AG08396 (cell line): ENCODE data around the gene KLF1.
A peak's percentile ranks its signal among the peaks of the same experiment; 100 is the strongest.
"Not testable (repeated sequence)": the region's sequence is repeated elsewhere in the genome, so short reads cannot be mapped to it uniquely, and the experiment has no call there.

ENCODE experiments used
- DNase-seq: peaks from one replicate; pipeline ENCODE4 v3.0.0; 2012; ENCODE audit warnings: low spot score, mixed read lengths

The KLF1 gene

DNA sequence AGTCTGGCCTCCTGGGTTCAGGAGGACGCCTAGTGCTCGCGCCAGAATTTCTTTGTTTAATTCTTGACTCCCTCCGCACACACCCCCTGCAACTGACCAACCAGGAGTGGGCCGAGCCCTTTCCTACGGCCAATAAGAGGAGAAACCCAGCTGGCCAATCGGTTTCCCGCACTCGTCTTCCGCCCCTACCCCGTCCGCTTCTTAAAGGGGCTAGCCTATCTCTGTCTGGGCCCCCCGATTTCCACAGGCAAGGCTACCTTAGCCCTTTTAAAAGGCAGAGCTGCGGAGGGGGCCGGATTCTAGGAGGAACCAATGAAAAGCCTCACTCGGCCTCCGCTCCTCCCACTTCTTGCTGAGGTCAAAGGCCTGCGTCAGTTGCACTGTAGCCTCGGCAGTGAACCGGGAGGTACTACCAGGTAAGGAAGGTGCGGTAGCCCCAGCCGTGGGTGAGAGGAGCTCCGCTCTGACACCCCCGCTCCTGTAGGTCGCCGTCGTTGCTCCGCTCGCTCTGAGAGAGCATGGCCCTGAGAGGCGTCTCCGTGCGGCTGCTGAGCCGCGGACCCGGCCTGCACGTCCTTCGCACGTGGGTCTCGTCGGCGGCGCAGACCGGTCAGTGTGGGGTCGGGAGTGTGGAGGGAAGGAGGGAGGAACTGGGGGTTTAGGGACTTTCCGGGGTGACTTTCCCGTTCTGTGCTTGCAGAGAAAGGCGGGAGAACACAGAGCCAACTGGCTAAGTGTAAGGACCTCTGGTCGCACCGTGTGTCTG is 4.0 kb upstream of the KLF1 start, which contains the start of gene GCDH:
Gene GCDH, plus strand, starts transcription at position 374 of the 766 bp plus-strand sequence. Its CDS starts 145 bp downstream, at position 519.
- peak; percentile 99 for DNase-seq

DNA sequence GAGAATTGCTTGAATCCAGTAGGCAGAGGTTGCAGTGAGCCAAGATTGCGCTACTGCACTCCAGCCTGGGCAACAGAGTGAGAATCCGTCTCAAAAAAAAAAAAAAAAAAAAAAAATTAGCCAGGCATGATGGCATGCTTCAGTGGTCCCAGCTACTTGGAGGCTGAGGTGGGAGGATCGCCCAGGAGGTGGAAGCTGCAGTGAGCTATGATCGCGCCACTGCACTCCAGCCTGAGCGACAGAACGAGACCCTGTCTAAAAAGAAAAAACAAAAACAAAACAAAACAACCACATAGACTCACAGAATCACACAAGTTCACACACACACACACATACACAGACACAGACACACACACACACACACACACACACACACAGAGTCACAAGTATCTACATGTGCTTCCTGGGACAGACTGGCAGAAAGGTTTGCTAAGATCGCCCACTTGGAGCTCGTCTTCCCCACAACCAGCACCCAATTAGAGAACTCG is 3.3 kb upstream of the KLF1 start:
- not testable (repeated sequence) for DNase-seq

DNA sequence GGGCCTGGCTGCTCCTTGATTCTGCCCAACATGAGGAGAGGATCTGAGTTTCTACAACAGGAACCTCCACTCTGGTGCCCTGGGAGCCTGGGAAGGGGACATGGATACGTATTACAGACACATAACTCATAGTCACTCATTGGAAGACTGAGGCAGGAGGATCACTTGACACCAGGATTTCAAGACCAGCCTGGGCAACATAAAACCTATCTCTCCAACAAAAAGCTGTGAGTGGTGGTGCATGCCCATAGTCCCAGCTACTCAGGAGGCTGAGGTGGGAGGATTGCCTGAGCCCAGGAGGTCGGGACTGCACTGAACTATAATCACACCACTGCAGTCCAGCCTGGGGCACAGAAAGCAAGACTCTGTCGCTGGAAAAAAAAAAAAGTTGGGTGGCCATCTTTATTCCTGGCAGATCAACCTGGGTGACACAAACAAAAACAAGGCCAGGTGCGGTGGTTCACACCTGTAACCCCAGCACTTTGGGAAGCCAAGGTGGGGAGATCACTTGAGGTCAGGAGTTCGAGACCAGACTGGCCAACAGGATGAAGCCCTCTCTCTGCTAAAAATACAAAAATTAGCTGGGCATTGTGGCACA is 1.1 kb upstream of the KLF1 start:
- no peak for DNase-seq

DNA sequence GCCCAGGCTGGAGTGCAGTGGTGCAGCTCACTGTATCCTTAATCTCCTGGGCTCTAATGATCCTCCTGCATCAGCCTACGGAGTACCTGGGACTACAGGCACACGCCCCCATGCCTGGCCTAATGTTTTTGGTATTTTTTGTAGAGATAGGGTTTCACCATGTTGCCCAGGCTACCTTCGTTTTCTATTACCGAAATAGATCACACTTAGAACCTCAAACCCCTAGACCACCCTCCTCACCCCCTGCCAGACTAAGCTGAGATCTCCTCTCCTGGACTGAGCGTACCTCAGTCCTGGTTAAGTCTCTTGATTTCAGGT is 391 bp downstream of the KLF1 start:
- no peak for DNase-seq

DNA sequence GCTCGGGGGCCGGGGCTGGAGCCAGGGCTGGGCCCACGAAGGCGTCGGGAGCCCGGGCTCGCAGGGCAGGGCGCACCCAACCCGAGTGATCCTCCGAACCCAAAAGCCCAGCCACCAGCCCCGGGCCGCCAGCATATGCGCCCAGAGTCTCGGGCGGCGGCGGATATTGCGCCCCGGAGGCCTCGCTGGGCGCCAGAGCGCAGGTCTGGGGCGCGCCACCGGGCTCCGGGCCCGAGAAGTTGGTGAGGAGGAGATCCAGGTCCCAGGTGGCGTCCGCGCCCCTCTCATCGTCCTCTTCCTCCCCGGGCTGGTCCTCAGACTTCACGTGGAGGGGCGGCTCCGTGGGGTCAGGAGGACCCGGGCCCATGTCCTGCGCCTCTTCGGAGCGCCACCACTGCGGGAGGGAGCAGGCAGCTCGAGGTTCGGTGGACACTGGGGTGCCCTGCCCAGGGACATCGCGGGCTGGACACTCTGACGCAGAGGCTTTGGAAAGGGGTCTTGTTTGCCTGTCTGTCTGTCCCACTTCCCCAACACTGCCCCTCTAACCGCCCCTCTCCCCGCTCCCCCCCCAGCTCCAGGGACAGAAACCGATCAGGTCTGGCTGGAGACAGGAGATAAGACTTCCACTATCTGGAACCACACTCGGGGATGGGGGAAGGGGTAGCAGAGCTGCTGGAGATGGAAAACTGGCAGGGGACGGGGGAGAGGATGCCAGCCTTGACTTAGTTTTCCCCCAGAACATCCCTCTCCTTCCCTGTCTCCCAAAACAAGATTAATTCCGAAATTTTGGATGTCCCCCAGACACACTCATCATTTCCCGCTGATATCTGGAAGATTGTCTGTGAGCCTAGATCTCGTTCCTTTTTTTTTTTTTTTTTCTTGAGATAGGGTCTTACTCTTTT is 1.0 kb downstream of the KLF1 start:
- DNase-seq = no peak

DNA sequence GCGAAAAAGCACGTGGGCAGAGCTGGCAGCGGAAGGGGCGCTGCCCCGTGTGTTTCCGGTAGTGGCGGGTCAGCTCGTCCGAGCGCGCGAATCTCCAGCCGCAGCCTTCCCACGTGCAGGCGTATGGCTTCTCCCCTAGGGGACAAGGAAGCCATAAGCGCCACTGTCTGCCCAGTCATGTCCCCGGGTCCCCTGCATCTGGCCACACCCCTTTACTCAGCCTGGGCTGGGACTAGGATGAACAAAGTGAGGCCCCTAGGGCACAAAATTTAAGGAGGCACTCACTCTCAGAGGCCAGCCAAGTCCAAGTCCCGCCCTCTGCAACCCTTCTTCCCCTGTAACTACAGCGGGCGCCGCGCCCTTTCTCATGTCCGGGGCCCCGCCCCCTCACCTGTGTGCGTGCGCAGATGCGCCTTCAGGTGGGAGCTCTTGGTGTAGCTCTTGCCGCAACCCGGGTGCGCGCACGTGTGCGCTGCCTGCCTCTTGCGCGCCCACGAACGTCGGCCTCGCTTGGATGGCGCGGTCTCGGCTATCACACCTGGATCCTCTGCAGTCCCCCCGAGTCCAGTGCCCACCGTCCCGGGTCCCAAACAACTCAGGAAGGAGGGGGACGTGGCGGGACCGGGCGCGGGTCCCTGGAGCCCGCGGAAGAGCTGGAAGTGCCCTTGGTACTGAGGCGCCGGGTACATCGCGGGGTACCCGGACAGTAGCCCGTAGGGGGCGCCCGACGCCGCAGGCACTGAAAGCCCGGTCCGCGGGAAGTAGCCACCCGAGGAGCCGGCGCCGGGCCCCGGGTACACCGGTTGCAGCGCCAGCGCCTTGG is 1.9 kb downstream of the KLF1 start:
- peak; percentile 74 for DNase-seq

DNA sequence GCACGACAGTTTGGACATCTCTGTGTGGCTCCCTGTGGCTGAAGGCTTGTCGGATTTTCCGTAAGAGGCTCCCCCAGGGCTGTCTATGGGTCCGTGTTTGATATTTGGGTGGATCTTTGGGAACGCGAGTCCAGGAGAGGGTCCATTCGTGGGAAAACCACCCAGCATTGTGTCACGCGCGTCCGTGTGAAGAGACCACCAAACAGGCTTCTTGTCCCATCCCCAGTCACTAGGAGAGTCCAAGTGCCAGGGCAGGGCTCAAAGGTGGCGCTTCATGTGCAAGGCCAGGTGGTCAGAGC is 2.4 kb downstream of the KLF1 start:
- DNase-seq = no peak

DNA sequence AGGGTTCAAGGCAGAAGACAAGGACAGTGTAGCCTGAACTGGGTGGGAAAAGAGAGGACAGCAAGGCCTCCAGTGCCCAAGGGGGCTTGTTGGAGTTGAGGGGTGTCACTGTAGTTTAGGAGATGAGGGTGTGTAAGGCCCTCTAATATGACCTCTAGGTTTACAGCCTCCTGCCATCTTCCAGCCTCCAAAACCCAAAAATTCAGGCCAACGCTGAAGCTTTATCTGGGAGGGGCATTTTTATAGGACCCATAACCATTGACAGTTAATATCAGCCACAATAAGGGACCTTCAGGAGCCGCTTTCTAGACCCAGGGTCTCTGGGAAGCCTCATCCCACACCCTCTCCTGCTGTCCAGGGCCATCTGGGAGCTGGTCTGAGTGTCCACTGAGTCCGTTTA is 2.8 kb downstream of the KLF1 start:
- no peak for DNase-seq

DNA sequence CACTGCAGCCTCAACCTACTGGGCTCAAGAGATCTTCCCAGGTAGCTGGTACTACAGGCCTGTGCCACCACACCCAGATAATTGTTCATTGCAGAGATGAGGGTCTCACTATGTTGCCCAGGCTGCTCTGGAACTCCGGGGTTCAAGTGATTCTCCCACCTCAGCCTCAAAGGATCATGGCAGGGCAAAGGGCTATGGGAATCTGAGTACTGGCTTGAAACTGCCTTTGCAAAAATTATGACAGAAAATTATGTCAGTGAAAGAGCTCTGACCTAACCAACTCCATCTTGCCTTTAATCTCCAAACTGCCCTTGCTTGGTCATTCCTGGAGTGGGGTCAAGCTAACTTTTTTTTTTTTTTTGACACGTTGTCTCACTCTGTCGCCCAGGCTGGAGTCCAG is 4.4 kb downstream of the KLF1 start:
- no peak for DNase-seq

DNA sequence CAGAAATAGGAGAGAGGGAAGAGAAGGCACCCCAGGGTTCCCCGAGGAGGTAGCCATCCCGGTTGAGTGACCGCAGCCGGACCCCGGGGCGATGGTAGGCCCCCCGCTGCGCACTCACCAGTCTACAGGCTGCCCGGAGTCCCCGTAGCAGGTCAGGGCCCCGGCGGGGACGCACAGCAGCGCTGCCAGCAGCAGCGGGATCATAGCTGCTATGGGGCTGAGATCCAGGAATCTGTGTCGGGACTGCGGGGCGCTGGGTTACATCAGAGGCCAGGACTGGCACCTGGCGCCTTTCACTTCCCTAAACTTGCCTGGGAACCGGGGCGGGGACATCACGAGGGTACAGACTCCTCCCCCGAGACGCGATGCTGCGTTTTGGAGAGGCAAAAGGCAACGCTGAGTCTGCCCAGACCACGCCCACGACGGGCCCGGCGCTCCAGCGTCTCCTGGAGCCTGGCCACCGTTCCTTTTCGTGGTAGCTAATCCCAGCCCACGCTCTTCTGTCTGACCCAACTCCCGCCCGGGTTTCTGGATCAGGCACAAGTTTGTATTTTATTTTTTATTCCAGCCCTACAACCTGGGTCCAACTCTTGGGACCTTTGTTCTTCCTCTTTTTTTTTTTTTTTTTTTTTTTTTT is 5.7 kb downstream of the KLF1 start, which contains the start of gene DNASE2:
Gene DNASE2, minus strand, starts transcription at position 278 of the 637 bp plus-strand sequence. Its CDS starts 74 bp downstream, at position 204.
- peak; percentile 98 for DNase-seq

DNA sequence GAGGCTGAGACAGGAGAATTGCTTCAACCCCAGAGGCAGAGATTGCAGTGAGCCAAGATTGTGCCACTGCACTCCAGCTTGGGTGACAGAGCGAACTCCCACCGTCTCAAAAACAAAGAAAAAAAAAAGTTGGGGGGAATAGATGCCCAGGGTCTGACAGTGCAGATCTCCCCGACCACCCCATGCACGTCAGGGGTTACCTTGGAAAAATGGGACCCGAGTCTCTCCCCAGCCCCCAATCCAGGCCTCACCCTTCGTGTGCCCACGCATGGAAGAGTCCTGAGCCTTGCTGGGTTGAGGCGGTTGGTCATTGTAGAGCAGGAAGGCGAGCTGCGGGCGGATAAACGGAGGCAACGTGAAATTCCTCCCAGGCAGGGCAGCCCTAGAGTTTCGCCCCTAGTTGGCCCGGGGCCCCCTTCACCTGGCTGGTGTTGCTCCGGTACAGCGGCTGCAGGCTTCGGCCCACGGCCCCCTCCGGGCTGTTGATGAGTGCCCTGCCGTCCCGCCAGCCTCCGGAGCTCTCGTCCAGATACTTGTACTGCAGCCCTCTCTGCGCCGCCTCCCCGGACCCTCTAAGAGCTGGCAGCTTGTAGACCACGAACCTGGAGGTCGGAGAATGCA is 6.3 kb downstream of the KLF1 start:
- DNase-seq = peak; percentile 49

DNA sequence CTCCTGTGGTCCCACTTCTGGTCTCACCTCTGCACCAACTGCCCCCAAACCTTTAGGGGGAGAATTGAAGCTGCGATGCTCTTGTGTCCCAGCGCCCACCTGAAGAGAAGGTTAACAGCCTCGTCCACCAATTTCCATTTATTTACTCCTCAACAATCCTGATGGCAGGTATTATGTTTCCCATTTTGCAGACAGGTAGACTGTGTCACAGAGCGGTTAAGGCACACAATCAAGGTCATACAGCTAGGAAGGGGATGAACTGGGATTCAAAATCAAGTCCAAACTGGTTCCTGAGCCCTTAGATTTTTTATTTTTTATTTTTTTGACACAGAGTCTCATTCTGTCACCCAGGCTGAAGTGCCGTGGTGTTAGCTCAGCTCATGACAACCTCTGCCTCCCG is 11.9 kb downstream of the KLF1 start:
- DNase-seq = no peak

DNA sequence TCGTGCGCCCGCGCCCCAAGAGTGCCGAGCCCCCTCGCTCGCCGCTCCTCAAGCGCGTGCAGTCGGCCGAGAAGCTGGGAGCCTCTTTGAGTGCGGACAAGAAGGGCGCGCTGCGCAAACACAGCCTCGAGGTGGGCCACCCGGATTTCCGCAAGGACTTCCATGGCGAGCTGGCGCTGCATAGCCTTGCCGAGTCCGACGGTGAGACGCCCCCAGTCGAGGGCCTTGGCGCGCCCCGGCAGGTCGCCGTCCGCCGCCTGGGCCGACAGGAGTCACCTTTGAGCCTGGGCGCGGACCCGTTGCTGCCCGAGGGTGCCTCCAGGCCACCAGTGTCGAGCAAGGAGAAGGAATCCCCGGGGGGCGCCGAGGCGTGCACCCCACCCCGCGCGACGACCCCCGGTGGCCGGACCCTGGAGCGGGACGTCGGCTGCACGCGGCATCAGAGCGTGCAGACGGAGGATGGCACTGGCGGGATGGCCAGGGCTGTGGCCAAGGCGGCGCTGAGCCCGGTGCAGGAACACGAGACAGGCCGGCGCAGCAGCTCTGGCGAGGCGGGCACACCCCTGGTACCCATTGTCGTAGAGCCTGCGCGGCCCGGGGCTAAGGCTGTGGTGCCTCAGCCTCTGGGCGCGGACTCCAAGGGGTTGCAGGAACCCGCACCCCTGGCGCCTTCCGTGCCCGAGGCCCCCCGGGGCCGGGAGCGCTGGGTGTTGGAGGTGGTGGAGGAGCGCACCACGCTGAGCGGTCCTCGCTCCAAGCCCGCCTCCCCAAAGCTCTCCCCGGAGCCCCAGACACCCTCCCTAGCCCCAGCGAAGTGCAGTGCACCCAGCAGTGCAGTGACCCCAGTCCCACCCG is 12.9 kb downstream of the KLF1 start:
- DNase-seq = no peak

DNA sequence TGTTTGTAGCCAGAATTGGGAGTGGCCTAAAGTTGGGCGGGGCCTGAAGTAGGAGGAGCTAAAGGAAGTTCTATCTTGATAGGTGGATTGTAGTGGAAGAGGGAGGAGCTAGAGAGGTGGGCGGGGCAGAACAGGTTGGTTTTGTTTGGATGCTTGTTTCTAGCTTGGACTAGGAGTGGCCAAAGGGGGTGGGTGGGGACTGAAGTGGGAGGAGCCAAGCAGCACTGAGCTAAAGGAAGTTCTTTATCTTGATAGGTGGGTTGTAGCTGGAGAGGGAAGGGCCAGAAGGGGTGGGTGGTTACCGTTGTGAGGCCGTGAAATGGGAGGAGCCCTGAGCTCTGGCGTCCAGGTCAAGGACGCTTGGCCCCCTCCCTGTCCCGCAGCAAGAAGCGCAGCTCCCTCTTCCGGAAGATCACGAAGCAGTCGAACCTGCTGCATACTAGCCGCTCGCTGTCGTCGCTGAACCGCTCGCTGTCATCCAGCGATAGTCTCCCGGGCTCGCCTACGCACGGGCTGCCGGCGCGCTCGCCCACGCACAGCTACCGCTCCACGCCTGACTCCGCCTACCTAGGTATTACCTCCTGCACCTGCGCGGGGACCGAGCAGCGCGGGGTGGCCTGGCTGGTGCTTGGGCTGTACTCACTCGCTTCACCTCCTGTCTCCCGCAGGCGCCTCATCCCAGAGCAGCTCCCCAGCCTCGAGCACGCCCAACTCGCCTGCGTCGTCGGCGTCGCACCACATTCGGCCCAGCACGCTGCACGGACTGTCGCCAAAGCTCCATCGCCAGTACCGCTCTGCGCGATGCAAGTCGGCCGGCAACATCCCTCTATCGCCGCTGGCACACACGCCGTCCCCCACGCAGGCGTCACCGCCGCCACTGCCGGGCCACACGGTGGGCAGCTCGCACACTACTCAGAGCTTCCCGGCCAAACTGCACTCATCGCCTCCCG is 13.8 kb downstream of the KLF1 start:
- peak; percentile 70 for DNase-seq

DNA sequence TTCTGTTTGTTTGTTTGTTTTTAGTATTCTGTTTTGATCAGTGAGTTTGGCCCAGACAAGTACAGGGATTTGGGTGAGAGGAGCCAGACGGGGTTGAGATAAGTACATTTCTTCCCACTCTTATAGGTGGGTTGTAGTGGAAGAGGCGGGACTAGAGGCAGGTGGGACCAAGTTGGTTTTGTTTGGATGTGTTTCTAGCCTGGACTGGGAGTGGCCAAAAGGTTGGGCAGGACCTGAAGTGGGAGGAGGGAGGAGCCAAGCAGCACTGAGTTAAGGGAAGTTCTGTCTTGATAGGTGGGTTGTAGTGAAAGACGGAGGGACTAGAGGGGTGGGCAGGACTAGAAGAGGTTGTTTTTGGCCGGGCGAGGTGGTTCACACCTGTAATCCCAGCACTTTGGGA is 14.7 kb downstream of the KLF1 start:
- no peak for DNase-seq

DNA sequence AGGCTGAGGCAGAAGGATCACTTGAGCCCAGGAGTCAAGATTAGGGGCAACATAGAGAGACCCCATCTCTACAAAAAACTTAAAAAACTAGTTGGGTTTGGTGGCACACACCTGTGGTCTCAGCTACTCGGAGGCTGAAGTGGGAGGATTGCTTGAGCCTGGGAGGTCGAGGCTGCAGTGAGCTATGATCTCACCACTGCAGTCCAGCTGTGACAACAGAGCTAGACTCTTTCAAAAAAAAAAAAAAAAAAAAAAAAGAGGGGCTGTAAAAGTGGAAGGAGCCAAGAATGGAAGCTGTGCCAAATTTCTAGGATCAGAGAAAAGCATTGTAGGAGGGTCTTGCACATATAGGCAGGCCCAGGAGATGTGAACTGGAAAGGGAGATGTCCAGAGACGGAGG is 15.3 kb downstream of the KLF1 start:
- DNase-seq = no peak

DNA sequence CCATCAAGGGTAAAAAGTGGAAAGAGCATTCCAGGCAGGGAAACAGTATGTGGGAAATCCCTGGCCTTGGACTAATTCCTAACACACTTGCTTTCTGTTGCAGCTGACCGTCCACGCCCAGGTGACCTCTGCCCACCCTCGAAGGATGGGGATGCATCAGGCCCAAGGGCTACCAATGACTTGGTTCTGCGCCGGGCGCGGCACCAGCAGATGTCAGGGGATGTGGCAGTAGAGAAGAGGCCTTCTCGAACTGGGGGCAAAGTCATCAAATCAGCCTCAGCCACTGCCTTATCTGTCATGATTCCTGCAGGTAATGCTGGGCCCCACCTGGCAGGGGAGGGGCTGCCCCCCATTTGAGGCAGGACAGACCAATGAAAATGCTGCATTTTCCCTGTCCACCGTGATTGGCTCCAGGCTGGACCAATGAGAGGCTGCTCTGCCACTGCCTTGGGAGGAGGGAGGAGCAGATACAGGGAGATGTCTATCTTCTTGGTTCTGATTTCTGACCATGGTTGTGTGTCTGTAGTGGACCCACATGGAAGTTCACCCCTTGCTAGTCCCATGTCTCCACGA is 18.4 kb downstream of the KLF1 start:
- peak; percentile 65 for DNase-seq
